ENCODE results near the gene PKP1.
"Not testable (repeated sequence)": the region's sequence is repeated elsewhere in the genome, so short reads cannot be mapped to it uniquely, and the experiment has no call there.

- not testable (repeated sequence) for TF ChIP-seq EZH2 (IDR thresholded peaks at IDR 0.05; ENCODE audit: borderline replicate concordance, low read length); CTCF (IDR thresholded peaks at IDR 0.05; ENCODE audit: low read length)
Observed at GRCh38 chr1:201239646-201240045, 43.7 kb upstream of the PKP1 start.
